ENCODE data around the gene AGFG2. TPM values are rescaled to one million over a fixed set of nuclear protein-coding genes. Genes with fewer than 3 reads are reported as not detected.
"Not testable (repeated sequence)": the region's sequence is repeated elsewhere in the genome, so short reads cannot be mapped to it uniquely, and the experiment has no call there.

The AGFG2 gene
- total RNA-seq, 1 donor from 2014 or later: 37.6 TPM

DNA sequence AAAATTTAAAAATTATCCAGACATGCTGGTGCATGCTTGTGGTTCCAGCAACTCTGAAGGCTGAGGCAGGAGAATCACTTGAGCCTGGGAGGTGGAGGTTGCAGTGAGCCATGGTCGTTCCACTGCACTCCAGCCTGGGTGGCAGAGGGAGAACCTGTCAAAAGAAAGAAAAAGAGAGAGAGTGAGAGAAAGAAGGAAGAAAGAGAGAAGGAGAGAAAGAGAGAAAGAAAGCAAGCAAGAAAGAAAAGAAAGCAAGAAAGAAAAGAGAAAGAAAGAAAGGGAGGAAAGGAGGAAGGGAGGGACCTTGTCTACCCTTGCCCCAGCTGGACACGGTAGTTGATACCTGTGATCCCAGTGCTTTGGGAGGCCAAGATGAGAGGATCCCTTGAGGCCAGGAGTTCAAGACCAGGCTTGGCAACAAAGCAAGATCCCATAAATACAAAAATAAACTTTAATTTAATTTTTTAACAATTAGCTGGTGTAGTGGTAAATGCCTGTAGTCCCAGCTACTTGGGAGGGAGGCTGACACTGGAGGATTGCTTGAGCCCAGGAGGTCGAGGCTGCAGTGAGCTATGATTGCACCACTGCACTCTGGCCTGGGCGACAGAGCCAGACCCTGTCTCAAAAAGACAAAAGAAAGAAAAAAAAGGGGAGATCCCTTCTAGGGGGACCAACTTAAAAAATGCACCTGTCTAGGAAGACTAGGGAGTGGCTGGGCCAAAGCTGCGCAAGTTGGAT is 46.1 kb upstream of the AGFG2 start:
- no peak for DNase-seq (ENCODE audit: extremely low spot score in 2 of 2)
- intact Hi-C loops (cut with DNase I): no loop called here
- TF ChIP-seq CTCF (IDR thresholded peaks at IDR 0.05) (no peak), POLR2AphosphoS5 (IDR thresholded peaks at IDR 0.05; ENCODE audit: insufficient read depth in 1 of 2, low read depth in 1 of 2) (no peak), POLR2A (IDR thresholded peaks at IDR 0.05) (no peak)
- H3K36me3 ChIP-seq: no peaks in the 10 kb centered on the region
- peak overlapping the region; percentile 66 for H3K27ac ChIP-seq
- H3K4me3 ChIP-seq: peak overlapping the region; percentile 43 to 61
- no peaks in the 10 kb centered on the region for H3K9me3 ChIP-seq
- H3K4me1 ChIP-seq: peaks cover 20% of the 10 kb centered on the region
- no peaks in the 10 kb centered on the region for H3K27me3 ChIP-seq

DNA sequence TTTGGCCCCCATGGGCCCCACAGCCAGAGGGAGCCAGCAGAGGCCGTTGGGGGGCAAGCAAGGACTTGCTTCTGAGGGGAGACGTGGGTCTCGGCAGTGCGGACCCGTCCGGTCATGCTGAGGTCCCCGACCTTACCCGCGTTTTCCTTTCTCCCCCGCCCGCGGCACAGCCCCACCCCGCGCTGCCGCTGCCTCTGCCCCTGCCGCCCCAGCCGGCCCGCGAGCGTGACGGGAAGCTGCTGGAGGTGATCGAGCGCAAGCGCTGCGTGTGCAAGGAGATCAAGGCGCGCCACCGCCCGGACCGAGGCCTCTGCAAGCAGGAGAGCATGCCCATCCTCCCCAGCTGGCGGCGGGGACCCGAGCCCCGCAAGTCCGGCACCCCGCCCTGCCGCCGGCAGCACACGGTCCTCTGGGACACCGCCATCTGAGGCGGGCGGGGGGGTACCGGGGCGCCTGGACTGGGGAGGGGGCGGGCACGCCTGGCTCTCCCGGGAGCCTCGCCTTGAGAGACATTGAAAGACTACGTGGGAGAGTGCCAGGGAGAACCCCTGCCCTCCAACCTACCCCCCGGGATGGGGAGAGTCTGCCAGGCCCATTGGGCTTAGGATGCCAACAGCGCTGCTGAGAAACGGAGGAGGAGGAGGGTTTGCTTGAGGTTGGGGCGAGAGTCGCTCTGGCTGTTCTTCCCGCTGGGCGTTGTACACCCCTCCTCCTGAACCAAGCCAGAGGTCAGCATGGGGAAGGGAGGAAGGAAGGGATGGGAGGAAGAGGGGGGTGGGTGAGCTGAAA is 45.3 kb upstream of the AGFG2 start:
- DNase-seq (ENCODE audit: extremely low spot score in 2 of 2): no peak
- intact Hi-C loops (cut with DNase I): no loop called here
- H3K27ac ChIP-seq: peak overlapping the region; percentile 66

DNA sequence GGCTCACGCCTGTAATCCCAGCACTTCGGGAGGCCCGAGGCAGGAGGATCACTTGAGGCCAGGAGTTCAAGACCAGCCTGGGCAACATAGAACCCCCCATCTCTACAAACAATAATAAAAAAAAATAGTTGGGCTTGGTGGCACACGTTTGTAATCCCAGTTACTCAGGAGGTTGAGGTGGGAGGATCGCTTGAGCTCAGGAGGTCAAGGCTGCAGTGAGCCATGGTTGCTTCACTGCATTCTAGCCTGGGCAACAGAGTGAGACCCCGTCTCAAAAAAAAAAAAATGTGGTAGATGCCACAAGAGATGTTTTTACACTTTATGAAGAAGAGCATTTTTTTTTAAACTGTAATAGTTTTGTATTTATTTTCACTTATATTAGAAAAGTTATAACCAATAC is 42.5 kb upstream of the AGFG2 start:
- TF ChIP-seq POLR2AphosphoS5 (IDR thresholded peaks at IDR 0.05; ENCODE audit: insufficient read depth in 1 of 2, low read depth in 1 of 2): no peak
- TF ChIP-seq CTCF (IDR thresholded peaks at IDR 0.05): no peak
- no peak for TF ChIP-seq POLR2A (IDR thresholded peaks at IDR 0.05)
- peaks cover 12% of the 10 kb centered on the region for H3K4me1 ChIP-seq

More for the DNA sequence above, 45.3 kb upstream of the AGFG2 start:
- H3K4me1 ChIP-seq: peaks cover 20% of the 10 kb centered on the region
- H3K36me3 ChIP-seq: no peaks in the 10 kb centered on the region
- peak overlapping the region; percentile 43 to 61 for H3K4me3 ChIP-seq
- H3K27me3 ChIP-seq: no peaks in the 10 kb centered on the region
- H3K9me3 ChIP-seq: no peaks in the 10 kb centered on the region
- TF ChIP-seq POLR2A (IDR thresholded peaks at IDR 0.05) (no peak), CTCF (IDR thresholded peaks at IDR 0.05) (no peak), POLR2AphosphoS5 (IDR thresholded peaks at IDR 0.05; ENCODE audit: insufficient read depth in 1 of 2, low read depth in 1 of 2) (no peak)

DNA sequence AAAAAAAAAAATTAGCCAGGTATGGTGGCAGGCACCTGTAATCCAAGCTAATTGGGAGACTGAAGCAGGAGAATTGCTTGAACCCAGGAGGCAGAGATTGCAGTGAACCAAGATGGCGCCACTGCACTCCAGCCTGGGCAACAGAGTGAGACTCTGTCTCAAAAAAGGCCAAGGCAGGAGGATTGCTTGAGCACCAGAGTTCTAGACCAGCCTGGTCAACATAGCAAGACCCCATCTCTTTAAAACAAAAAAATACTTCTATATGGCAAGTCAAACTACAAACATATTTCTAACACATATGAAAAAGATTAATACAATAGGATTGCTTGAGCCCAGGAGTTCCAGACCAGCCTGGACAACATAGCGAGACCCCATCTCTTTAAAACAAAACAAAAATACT is 38.3 kb upstream of the AGFG2 start:
- H3K4me1 ChIP-seq; H3K27me3 ChIP-seq; H3K4me3 ChIP-seq; H3K36me3 ChIP-seq; DNase-seq (ENCODE audit: extremely low spot score in 2 of 2); intact Hi-C loops (cut with DNase I); H3K9me3 ChIP-seq; H3K27ac ChIP-seq: not testable (repeated sequence)

More for the DNA sequence above, 42.5 kb upstream of the AGFG2 start:
- no peak for DNase-seq (ENCODE audit: extremely low spot score in 2 of 2)
- no peaks in the 10 kb centered on the region for H3K36me3 ChIP-seq
- no peaks in the 10 kb centered on the region for H3K9me3 ChIP-seq
- H3K4me3 ChIP-seq: no peak overlapping the region
- intact Hi-C loops (cut with DNase I): no loop called here
- H3K27me3 ChIP-seq: no peaks in the 10 kb centered on the region
- no peak overlapping the region for H3K27ac ChIP-seq

DNA sequence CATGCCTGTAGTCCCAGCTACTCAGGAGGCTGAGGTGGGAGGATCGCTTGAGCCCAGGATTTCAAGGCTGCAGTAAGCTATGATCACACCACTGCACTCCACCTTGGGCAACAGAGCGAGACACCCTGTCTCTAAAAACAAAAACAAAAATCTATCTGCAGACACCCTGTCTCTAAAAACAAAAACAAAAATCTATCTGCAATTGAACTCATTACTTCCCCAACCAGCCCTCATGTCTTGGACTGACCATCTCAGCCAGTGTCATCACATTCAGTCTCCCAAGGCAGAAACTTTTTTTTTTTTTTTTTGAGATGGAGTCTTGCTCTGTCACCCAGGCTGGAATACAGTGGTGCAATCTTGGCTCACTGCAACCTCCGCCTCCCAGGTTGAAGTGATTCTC is 35.0 kb upstream of the AGFG2 start:
- H3K36me3 ChIP-seq; H3K4me1 ChIP-seq; intact Hi-C loops (cut with DNase I); H3K27me3 ChIP-seq; H3K4me3 ChIP-seq; DNase-seq (ENCODE audit: extremely low spot score in 2 of 2); H3K27ac ChIP-seq; H3K9me3 ChIP-seq: not testable (repeated sequence)
